ENCODE results near the gene CYFIP1. TPM values are rescaled to one million over a fixed set of nuclear protein-coding genes. Genes with fewer than 3 reads are reported as not detected.

The CYFIP1 gene
- total RNA-seq, 1 donor from 2014 or later = 46.0 TPM

DNA sequence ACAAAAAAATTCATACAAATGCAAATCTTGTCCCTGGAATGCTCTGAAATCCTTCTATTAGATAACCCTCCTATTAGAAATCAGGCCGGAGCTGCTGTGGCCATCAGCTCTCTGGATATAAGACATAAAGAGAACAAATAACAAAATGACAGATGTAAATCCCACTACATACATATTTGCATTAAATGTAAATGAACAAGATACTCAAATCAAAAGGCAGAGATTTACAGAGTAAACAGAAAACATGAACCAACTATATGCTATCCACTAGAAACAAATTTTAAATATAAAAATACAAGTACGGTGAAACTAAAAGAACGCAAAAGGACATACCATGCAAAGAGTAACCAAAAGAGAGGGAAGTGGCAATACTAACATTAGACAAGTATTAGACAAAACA lies 10.7 kb downstream of the CYFIP1 start:
- DNase-seq (ENCODE audit: low spot score) = no peak
- no peak for ATAC-seq

DNA sequence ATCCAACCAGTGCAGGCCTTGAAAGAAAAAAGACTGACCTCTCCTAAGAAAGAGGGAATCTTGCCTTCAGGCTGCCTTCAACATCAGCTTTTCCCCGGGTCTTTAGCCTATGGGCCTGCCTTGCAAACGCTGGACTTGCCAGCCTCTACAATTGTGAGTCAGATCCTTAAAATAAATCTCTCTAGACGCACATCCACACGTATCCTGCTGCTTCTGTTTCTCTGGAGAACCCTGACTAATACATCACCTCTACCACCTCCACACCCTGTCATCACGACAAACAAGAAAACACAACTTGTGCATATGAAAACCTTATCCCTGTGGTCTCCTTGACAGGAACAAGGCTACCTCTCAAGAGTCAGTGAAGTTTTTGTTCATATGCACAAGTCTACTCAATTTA lies 11.8 kb downstream of the CYFIP1 start:
- ATAC-seq = no peak

DNA sequence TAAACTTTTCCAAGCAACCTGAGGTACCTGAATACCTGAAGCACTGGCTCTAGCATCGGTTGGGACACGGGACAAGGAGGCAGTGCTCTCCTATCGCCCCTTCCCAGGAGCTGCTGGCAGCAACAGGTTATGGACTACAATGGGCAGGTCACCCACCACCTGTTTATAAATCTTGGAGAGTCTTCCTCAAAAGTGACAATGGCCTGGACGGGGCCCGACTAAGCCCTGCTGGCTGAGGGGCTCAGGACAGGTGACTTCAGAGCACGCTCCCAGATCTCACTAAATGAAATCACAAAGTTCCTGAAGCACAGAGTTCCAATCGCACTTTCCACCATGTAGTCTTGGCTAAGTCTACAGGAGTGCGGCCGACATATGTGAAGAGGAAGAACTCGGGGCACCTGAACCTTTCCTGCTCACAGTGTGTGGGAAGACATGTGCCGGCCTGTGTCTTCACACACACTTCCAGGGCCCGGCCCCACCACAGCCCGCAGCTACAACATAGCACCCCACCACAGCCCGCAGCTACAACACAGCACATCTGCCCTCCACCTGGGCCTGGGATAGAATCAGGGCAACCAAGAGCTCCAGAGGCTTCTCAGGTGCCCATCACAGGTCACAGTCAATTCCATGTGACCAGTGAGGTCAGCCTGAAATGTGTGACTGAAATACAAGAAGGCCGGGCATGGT lies 12.9 kb downstream of the CYFIP1 start:
- DNase-seq (ENCODE audit: low spot score) (no peak), ATAC-seq (no peak)

More for the DNA sequence above, 11.8 kb downstream of the CYFIP1 start:
- no peak for DNase-seq (ENCODE audit: low spot score)

DNA sequence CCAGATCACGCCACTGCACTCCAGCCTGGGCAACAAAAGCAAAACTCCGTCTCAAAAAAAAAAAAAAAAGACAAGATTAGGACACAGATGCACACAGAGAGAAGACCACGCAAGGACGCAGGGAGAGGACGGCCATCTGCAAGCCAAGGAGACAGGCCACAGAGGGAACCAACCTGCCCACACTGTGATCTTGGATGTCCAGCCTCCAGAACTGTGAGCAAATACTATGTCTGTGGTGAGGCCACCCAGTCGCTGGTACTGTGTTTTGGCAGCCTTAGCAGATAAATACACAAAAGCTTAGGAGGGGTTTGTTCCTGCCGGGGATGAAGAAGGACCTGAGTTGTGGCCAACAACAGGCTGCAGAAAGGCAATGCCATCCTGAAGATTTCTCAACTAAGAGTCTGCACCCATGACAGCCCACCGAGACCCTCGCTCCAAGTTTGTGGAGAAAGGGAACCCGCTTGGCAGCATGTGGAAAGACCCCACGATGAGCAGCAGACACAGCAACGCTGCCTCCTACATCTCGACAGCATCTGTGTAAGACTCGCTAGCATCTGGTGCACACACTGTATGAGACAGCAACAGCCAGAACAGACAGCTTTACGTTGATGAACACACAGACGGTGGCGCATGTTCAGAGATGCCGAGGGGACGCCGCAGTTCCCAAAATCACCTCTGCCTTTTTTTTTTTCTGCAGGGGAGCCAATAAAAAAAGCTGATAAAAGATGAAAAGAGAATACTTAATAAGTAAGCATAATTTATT lies 13.7 kb downstream of the CYFIP1 start:
- no peak for ATAC-seq
- no peak for DNase-seq (ENCODE audit: low spot score)

DNA sequence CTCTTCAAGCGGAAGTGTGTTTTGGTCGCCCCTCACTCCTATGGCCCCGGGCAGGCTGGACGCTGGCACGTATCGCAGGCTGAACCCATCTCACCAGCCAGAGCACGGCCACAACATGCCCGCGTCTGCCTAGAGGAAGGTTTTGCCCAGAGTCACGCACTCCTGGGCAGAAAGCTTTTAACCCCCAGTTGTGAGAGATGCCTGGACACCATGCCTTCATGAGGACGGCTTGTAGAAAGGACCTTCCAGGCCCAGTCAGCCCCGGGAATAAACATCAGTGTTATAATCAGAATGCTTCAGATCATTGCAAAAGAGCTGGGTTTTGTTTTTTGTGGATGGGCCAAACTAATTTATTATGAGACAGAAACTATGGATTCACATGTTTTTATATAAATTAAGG lies 16.5 kb downstream of the CYFIP1 start:
- DNase-seq (ENCODE audit: low spot score) = no peak
- ATAC-seq = no peak

DNA sequence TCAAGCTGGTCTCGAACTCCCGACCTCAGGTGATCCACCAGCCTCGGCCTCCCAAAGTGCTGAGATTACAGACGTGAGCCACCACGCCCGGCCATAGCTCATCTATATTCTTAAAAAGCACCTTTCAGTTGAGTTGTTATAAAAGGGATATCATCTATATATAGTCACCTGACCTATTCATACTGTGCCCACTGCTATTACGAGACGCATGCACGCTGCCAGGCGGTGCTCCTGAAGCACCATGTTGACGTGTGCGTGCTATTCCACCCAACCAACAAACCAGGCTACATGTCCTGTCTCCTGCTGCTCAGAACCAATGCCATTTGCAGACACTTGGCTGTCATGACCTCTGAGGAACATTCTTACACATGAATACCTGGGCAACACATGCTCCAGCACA lies 17.6 kb downstream of the CYFIP1 start:
- no peak for ATAC-seq
- no peak for DNase-seq (ENCODE audit: low spot score)

DNA sequence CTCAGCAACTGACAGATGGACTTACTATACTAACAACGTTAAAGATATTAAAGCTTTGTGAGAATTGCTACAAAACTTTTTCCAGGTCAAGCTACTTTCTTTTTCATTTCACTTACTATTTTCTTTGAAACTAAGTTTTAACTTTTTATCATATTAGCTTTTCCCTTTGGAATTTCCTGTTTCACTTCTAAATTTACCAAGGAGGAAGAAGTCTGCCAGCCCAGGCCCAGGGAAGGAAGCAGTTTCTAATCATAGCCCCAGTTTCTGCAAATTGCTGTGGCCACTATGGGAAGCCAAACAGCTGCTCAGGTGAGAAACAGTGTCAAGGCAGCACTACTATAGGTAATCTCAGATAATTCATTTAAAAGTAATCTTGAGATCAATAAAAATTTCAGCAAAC lies 18.4 kb downstream of the CYFIP1 start:
- DNase-seq (ENCODE audit: low spot score) = no peak
- no peak for ATAC-seq

DNA sequence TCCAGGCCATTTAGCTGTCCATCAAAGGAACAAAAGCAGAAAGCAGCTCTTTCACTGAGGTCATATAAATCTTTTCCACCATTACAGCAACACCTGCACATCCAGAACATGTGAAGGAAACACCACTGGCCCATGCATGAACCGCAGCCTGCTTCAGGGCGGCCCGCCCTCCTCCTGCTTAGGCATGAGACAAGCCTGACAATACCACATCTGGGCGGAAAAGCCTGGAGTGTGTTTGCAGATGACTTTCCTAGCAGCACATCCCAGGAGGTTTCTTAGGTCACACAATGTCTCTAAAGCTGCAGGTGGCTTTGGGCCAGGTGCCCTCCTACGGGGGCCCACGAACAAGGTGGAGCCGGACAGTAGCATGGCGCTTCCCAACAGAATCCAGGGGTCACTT lies 19.6 kb downstream of the CYFIP1 start:
- ATAC-seq (no peak), DNase-seq (ENCODE audit: low spot score) (no peak)

DNA sequence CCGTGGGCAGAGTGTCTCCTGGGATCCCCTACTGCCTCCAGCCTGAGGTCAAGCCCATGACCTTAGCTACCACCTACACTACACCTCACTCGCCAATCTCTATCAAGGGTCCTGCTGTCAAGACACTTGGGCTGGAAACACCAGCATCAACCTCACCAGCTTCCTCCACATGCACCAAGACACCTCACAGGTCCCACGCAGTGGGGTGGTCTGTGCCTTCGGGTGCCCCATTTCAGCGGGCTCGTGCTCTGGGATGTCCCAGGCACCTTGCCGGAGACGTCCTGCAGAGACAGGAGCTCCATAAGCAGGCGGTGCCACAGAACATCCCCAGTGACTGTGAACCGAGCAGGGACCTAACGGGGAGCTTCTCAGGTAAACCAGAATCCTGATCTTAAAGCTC lies 20.0 kb downstream of the CYFIP1 start:
- DNase-seq (ENCODE audit: low spot score) (no peak), ATAC-seq (no peak)

DNA sequence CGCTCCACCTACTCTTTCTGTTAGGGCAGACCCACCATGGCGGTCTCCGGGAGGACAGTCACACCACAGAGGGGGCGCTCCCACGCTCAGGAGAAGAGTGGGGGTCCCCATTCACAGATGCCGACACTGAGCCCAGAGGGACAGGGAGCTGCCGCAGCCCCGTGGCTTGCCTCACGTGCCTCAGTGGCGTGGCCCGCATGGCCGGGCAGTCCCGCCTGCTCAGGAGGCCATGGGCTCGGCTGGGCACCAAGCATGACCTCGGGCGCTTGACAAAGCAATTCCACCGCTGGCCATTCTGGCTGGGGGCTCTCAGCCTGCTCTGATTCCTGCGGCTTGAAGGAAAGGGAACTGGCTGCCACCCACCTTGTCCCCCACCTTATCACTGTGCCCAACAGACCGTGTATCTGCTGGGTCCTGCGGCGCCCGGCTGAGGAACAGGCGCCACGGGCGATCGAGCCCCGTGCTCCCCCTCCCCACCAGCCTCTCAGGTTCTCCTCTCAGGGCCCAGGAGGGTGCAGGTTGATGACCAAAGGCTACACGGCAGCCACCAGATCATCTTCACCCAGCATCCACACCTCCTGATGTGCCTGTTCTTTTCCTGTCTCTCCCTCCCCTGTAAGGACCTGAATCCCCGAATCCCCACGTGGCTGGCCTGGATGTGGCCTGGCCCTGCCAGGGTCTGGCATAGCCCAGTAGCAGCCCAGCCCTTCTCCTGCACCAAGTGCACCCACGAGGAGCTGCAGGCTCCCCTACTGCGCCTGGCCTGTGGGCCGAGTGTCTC lies 20.7 kb downstream of the CYFIP1 start:
- ATAC-seq (no peak), DNase-seq (ENCODE audit: low spot score) (no peak)

DNA sequence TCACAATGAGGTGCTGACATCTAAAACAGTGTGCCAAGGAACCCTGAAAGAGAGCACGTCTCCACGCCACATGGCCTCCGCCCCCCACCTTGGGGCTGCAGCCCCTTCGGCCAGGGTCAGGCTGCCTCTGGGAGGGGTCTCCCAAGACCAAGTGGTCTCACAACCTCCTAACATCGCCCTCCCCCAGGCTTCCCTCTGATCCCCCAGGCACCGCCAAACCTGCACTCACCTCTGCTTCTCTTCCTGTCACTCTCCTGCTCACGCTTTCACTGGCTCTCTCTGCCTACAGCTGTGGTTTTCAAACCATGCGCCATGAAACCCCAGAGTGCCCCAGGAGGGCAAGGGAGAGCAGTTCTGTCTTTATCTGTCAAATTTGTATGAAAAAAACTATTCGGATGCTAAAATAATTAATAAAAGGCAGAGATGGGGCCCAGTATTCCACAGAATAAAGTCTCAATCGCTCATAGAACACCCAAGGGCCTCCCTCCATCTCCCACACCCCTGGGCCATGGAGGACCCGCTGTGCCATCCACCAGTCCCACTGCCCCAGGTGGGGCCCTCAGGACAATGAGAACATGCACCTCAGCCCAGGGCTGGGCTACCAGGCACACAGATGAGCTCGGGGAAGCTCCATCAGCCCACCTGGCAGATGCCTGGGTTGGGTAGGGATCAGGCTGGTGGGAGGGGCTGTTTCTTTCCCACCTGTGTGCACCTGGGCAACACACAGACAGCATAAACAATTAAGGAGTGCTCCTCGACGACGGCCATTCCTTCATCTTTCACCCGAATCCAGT lies 21.5 kb downstream of the CYFIP1 start:
- no peak for DNase-seq (ENCODE audit: low spot score)

DNA sequence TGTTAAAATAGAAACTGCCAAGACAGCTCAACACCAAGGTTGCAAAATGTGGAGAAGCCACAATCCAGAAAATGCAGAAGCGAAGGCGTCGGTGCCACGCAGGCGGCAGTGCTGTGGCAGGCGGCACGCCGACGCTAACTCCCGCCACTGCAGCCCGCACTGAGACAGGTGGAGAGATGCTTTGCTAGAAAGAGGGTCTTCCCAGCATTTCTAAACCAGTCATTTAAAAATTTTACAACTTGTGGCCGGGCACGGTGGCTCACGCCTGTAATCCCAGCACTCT lies 23.2 kb downstream of the CYFIP1 start:
- ATAC-seq (peak; percentile 9), DNase-seq (ENCODE audit: low spot score) (no peak)

More for the DNA sequence above, 21.5 kb downstream of the CYFIP1 start:
- no peak for ATAC-seq

DNA sequence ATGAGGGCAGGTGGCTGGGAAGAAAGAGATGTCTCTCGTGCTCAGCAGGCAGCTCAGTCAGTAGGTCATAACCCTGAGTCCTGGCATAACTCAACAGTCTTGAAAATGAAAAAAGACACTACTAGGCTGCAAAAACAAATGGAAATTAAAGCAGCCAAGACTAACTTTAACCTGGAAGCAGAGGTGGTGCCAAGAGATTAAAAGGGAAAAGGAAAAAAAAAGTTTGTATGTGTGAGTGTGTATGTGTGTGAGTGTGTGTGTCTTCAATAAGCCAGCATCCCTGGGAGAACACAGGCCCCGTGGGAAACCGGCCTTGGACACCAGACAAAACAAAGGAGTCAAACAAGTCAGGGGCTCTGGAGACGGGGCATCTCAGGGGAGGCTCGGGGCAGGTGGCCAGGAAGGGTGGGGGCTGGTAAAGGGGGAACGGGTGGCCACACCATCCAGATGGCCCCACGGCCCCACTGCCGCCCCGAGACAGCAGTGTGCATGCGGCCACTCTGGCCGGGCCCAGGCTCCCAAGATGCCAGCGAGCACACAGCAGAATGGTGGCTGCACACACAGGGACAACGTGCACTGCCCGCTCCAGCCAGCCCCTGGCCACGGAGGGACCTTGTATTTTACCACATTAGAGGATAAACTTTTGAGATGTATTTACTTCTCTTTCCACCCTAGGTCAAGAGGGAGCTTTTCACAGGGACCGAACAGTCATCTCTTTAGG lies 23.8 kb downstream of the CYFIP1 start:
- ATAC-seq = peak; percentile 18
- DNase-seq (ENCODE audit: low spot score) = no peak

DNA sequence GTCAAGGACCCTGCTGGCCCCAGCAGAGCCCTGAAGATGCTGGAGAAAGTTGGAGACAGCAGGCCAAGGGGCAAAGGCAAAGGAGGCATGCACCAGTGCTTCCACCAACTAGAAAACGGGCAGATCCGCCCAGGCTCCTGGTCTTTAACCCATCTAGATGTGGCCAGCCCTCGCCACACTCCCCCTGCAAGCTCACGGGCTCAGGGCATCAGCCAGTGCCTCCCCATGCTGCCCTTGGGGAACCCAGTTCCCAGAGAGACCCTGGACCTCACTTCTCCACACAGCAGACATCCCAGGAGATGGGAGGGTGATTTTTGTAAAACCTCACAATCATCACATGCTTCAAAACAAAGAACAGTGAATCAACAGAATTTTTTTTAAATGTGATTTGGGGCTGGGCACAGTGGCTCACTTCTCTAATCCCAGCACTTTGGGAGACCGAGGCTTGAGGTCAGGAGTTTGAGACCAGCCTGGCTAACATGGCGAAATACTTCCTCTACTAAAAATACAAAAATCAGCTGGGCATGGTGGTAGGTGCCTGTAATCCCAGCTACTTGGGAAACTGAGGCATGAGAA lies 24.5 kb downstream of the CYFIP1 start:
- DNase-seq (ENCODE audit: low spot score) (no peak), ATAC-seq (no peak)

DNA sequence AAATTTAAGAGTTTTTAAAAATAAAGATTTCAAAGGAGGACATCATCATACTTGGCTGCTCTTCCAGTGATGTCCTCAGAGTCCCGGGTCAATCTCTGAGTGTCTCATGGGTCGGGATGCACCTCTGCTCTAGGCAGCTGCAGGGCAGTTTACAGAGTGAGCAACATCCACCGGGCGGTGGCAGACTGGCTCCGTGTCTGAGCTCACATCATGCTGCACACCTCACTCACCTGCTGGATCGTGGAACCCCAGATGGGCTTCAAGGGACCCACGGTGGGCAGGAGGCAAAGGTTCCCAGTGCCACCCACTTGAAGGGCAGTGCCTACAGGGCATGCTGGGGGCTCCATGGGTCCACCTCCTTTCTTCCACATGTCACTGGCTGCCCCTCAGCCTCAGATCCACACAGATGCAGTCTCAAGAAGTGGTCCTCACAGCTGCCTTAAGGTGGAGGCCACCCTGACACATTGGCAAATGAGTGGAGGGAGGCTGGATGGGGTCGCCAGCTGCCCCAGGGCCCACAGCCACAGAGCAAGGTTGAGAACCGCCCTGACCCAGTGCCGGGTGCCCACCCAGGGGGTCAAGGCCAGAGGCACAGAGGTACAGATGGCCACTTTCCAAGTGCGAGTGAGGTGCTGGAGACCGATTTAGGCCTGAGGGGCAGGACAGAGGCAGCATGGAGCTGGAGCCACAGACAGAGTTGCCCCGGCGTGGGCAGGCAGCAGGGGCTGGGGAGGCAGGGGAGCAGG lies 25.2 kb downstream of the CYFIP1 start:
- no peak for DNase-seq (ENCODE audit: low spot score)

DNA sequence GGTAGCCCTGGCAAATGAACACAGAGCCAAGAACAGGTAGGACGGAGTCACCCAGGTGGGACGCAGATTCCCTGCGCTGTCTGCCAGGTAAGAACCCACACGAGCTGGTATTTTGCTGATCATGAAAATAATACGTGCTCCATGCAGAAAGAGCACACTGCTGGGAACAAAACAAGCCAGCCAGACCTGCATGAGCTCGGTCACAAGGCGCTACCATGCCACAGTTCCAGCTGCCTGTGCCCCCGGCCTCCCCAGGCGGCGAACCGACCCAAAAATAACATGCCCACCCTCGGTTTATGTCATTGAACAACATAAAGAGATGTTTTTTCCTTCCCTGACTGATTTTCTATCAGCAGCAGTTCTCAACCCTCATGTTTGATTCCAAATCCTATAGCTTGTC lies 25.8 kb downstream of the CYFIP1 start:
- DNase-seq (ENCODE audit: low spot score) (no peak), ATAC-seq (no peak)

More for the DNA sequence above, 25.2 kb downstream of the CYFIP1 start:
- ATAC-seq = peak; percentile 47

DNA sequence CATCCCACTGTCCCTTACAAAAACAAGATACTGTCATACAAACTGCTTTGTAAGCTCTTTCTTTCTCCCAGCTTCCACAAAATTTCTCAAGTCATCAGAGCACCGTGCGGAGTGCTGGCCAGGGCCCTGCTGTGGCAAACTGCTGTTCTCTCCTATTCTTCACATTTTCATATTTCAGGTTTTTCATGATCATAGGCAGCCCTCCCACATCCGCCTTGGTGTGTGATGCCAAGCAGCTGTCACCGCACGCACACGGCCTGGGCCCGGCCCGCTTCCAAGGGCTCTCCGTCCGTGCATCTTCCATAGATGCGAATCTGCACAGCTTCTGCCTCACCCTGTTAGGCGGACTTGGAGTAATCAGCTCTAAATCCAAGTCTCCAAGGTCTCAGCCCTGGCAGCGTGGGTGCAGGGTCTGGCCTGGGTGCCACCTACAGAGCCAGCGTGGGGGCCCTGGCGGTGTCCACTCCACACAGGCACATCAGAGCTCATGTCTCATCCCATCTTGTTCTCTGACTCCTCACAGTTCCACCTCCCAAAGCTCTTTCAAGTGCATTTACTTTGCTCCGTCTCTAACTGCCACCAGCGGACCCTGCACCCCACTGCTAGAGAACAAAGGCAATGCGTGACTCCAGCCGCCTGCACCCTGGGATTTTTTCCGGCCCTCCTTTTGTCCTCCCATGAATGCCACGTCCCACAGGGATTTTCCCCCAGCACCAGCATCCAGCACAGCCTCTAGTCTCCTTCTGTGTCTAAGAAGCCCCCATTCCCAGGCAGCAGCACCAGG lies 27.2 kb downstream of the CYFIP1 start:
- DNase-seq (ENCODE audit: low spot score) (no peak), ATAC-seq (no peak)

DNA sequence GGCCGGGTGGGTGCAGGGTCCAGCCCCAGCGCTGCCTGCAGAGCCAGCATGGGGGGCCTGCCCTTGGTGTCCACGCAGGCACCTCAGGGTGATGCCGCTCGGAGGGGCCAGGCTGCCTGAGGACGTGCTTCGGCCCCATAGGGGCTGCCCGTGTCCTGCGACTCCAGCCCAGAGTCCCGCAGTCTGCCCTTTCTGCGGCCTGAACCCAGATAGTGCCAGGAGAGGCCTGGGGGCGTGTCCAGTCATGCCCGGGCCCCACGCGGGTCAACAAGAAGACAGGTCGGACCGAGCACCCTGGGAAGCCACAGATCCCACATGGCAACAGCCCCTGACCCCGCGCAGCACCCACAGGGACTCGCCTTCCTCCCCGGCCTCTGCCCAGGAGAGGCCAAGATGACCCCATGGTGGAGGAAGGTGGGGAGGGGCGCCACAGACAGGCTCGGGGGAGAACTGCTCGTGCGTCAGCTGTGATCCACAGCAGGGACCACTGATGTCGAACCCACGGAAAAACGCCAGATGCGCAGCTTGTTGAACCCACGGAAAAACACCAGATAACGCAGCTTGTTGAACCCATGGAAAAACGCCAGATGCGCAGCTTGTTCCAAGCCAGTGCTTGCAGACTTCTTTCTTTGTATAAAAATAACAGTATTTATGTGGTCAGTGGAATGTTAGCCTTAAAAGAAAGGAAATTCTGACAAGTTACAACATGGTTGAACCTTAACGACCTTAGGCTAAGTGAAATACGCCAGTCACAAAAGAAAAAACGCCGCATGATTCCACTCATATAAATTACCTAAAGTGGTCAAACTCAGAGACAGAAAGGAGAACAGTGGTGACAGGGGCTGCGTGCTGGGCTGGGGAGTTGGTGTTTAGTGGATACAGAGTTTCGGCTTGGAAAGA lies 28.5 kb downstream of the CYFIP1 start:
- DNase-seq (ENCODE audit: low spot score) (no peak), ATAC-seq (no peak)
